HEK293 (cell line): ENCODE results near the gene CDR2L.

Experiments
- BCL11A ChIP-seq: fragments of 450-650 bp; formaldehyde crosslinking; IDR thresholded peaks from 2 replicates; pipeline ENCODE4 v1.5.1; 2016; ENCODE audit warnings: low read depth, missing biosample characterization, missing genetic modification characterization
- HOXA7 ChIP-seq: sonication (generic); formaldehyde crosslinking; IDR thresholded peaks from 2 replicates; pipeline ENCODE4 v1.8.1; 2022; ENCODE audit warnings: missing genetic modification reagents, borderline replicate concordance
- PRDM10 ChIP-seq: fragments of 450-650 bp; formaldehyde crosslinking; IDR thresholded peaks from 2 replicates; pipeline ENCODE4 v1.5.1; 2016; ENCODE audit warnings: missing biosample characterization, missing genetic modification characterization
- SCRT2 ChIP-seq: fragments of 450-650 bp; formaldehyde crosslinking; IDR thresholded peaks from 2 replicates; pipeline ENCODE4 v1.5.1; 2016; ENCODE audit warnings: missing biosample characterization, missing genetic modification characterization
- ZBTB8A ChIP-seq: fragments of 450-650 bp; formaldehyde crosslinking; IDR thresholded peaks from 2 replicates; pipeline ENCODE4 v1.5.1; 2016; ENCODE audit warnings: missing biosample characterization, missing genetic modification characterization
- ZIC2 ChIP-seq: fragments of 450-650 bp; formaldehyde crosslinking; IDR thresholded peaks from 2 replicates; pipeline ENCODE4 v1.5.1; 2016; ENCODE audit warnings: missing biosample characterization, missing genetic modification characterization
- ZNF175 ChIP-seq: fragments of 450-650 bp; formaldehyde crosslinking; IDR thresholded peaks from 2 replicates; pipeline ENCODE4 v1.5.1; 2016; ENCODE audit warnings: missing biosample characterization, missing genetic modification characterization
- ZNF335 ChIP-seq: fragments of 450-650 bp; formaldehyde crosslinking; conservative IDR thresholded peaks from 2 replicates; pipeline ENCODE4 v1.5.1; 2016; ENCODE audit warnings: missing biosample characterization, missing genetic modification characterization
- ZNF391 ChIP-seq: fragments of 450-650 bp; formaldehyde crosslinking; IDR thresholded peaks from 2 replicates; pipeline ENCODE4 v1.5.1; 2016; ENCODE audit warnings: low read depth, missing biosample characterization, missing genetic modification characterization, borderline replicate concordance
- ZNF398 ChIP-seq: fragments of 450-650 bp; formaldehyde crosslinking; IDR thresholded peaks from 2 replicates; pipeline ENCODE4 v1.5.1; 2017; ENCODE audit warnings: missing biosample characterization, missing genetic modification characterization
- ZNF777 ChIP-seq: fragments of 450-650 bp; formaldehyde crosslinking; IDR thresholded peaks from 2 replicates; pipeline ENCODE4 v1.5.1; 2017; ENCODE audit warnings: missing biosample characterization, missing genetic modification characterization, borderline replicate concordance
- ZSCAN18 ChIP-seq: fragments of 450-650 bp; formaldehyde crosslinking; IDR thresholded peaks from 2 replicates; pipeline ENCODE4 v1.5.1; 2016; ENCODE audit warnings: missing biosample characterization, missing genetic modification characterization
- ZSCAN30 ChIP-seq: fragments of 450-650 bp; IDR thresholded peaks from 2 replicates; pipeline ENCODE4 v1.5.1; 2018; ENCODE audit warnings: missing biosample characterization, mild to moderate bottlenecking, missing genetic modification characterization, moderate library complexity
- TF ChIP-seq, protein P1 (sequence below): fragments of 450-650 bp; formaldehyde crosslinking; IDR thresholded peaks from 2 replicates; pipeline ENCODE4 v1.5.1; 2016; ENCODE audit warnings: missing biosample characterization, missing genetic modification characterization
- TF ChIP-seq, protein P2 (sequence below): fragments of 450-650 bp; formaldehyde crosslinking; IDR thresholded peaks from 2 replicates; pipeline ENCODE4 v1.5.1; 2016; ENCODE audit warnings: missing biosample characterization, missing genetic modification characterization

The CDR2L gene

GRCh38 chr17:75010683-75011400 lies 23.4 kb downstream of the CDR2L start (continued):
- TF ChIP-seq PRDM10 (tag by site-specific recombination): peak; percentile 73
- peak; percentile 62; the same call in 1 of the 2 replicates for TF ChIP-seq SCRT2
- TF ChIP-seq, protein P1, sequence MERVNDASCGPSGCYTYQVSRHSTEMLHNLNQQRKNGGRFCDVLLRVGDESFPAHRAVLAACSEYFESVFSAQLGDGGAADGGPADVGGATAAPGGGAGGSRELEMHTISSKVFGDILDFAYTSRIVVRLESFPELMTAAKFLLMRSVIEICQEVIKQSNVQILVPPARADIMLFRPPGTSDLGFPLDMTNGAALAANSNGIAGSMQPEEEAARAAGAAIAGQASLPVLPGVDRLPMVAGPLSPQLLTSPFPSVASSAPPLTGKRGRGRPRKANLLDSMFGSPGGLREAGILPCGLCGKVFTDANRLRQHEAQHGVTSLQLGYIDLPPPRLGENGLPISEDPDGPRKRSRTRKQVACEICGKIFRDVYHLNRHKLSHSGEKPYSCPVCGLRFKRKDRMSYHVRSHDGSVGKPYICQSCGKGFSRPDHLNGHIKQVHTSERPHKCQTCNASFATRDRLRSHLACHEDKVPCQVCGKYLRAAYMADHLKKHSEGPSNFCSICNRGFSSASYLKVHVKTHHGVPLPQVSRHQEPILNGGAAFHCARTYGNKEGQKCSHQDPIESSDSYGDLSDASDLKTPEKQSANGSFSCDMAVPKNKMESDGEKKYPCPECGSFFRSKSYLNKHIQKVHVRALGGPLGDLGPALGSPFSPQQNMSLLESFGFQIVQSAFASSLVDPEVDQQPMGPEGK (tag by site-specific recombination): peak; percentile 95
- TF ChIP-seq ZSCAN18 (tag by site-specific recombination): no peak
- no peak for TF ChIP-seq ZNF777 (tag by site-specific recombination)
- no peak for TF ChIP-seq BCL11A (tag by site-specific recombination)
- TF ChIP-seq ZNF398 (tag by site-specific recombination): peak; percentile 33
- no peak for TF ChIP-seq ZSCAN30 (tag by site-specific recombination)
- TF ChIP-seq ZBTB8A (tag by site-specific recombination): peak; percentile 59
- TF ChIP-seq HOXA7 (CRISPR knock-in tag): no peak
- TF ChIP-seq ZNF391 (tag by site-specific recombination): no peak
- no peak for TF ChIP-seq ZNF175 (tag by site-specific recombination)
- TF ChIP-seq, protein P2, sequence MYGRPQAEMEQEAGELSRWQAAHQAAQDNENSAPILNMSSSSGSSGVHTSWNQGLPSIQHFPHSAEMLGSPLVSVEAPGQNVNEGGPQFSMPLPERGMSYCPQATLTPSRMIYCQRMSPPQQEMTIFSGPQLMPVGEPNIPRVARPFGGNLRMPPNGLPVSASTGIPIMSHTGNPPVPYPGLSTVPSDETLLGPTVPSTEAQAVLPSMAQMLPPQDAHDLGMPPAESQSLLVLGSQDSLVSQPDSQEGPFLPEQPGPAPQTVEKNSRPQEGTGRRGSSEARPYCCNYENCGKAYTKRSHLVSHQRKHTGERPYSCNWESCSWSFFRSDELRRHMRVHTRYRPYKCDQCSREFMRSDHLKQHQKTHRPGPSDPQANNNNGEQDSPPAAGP (tag by site-specific recombination): 0 out of 2 replicates have a peak, but pooled peaks have one; percentile 54
- no peak for TF ChIP-seq ZIC2 (tag by site-specific recombination)
- peak; percentile 94 for TF ChIP-seq ZNF335 (tag by site-specific recombination)
- TF ChIP-seq, all 188 proteins: peak for 36
